SK-N-SH (cell line): ENCODE measurements around the gene MAML3. TPM values are rescaled to one million over a fixed set of nuclear protein-coding genes. Genes with fewer than 3 reads are reported as not detected.

Experiments
- CTCF ChIA-PET: fragments of 300-600, 350-600 bp; formaldehyde crosslinking; extraction: SDS; loops from one replicate; lab custom pipeline; 2021; lab: Yijun Ruan, JAX
- POLR2A ChIA-PET: fragments of 350-600 bp; sonication (Branson Sonifier 250); formaldehyde crosslinking; extraction: SDS; loops from one replicate; lab custom pipeline; 2020; ENCODE audit warnings: antibody characterized with exemption, inconsistent platforms; lab: Yijun Ruan, JAX
- DNase-seq: peaks from one replicate; pipeline ENCODE4 v3.0.0; 2012
- H2AFZ ChIP-seq: fragments of 200-600 bp; sonication (generic); 2 replicates; pipeline ENCODE4 v1.8.1; 2016; ENCODE audit warnings: antibody characterized with exemption, mild to moderate bottlenecking, low read depth
- H3F3A ChIP-seq: fragments of 200-600 bp; sonication (generic); replicated peaks from 2 replicates; pipeline ENCODE3; 2016; ENCODE audit warnings: antibody characterized with exemption, mild to moderate bottlenecking; ENCODE audit not compliant: insufficient read depth
- H3K27ac ChIP-seq, 2 experiments: fragments of 200-500 bp in 1 of 2; fragments of 200-600 bp in 1 of 2; sonication (Bioruptor generic) in 1 of 2; sonication (generic), shearing (Covaris generic) in 1 of 2; 2 replicates each; pipeline versions ENCODE4 v1.5.1 to v1.6.1; 2014 to 2016; ENCODE audit warnings: low read depth in 2 of 2, inconsistent platforms in 1 of 2, low read length in 1 of 2, mild to moderate bottlenecking in 1 of 2, mixed read lengths in 1 of 2
- H3K27me3 ChIP-seq: fragments of 200-600 bp; sonication (generic), shearing (Covaris generic); 2 replicates; pipeline ENCODE4 v1.6.1; 2016; ENCODE audit warnings: mixed run types; ENCODE audit not compliant: insufficient read depth
- H3K36me3 ChIP-seq, 2 experiments: fragments of 200-500 bp in 1 of 2; fragments of 200-600 bp in 1 of 2; sonication (Bioruptor generic) in 1 of 2; sonication (generic) in 1 of 2; replicated peaks in 1 of 2; 2 replicates each; pipeline versions ENCODE3 to v1.5.1; 2014 to 2016; ENCODE audit warnings: low read length in 1 of 2, mild to moderate bottlenecking in 1 of 2; ENCODE audit not compliant: insufficient read depth in 2 of 2, control insufficient read depth in 1 of 2
- H3K4me1 ChIP-seq, 2 experiments: fragments of 200-500 bp in 1 of 2; fragments of 200-600 bp in 1 of 2; sonication (Bioruptor generic) in 1 of 2; sonication (generic), shearing (Covaris generic) in 1 of 2; 2 replicates each; pipeline versions ENCODE4 v1.5.1 to v1.6.1; 2014 to 2016; ENCODE audit warnings: low read depth in 1 of 2, low read length in 1 of 2, mixed run types in 1 of 2; ENCODE audit not compliant: insufficient read depth in 2 of 2, control insufficient read depth in 1 of 2
- H3K4me2 ChIP-seq: fragments of 200-600 bp; sonication (generic), shearing (Covaris generic); 2 replicates; pipeline ENCODE4 v1.6.1; 2017; ENCODE audit warnings: mixed run types
- H3K4me3 ChIP-seq, 2 experiments: fragments of 200-500 bp in 1 of 2; fragments of 200-600 bp in 1 of 2; sonication (Bioruptor generic) in 1 of 2; sonication (generic), shearing (Covaris generic) in 1 of 2; 2 replicates each; pipeline versions ENCODE4 v1.5.1 to v1.8.1; 2014 to 2016; ENCODE audit warnings: low read depth in 2 of 2, inconsistent platforms in 1 of 2, low read length in 1 of 2, mild to moderate bottlenecking in 1 of 2, mixed read lengths in 1 of 2, moderate library complexity in 1 of 2
- H3K79me2 ChIP-seq: fragments of 200-600 bp; sonication (generic); 2 replicates; pipeline ENCODE4 v1.8.1; 2017; ENCODE audit warnings: mild to moderate bottlenecking; ENCODE audit not compliant: insufficient read depth
- H3K9ac ChIP-seq: fragments of 200-600 bp; sonication (generic); 2 replicates; pipeline ENCODE4 v1.6.1; 2017; ENCODE audit warnings: mixed run types
- H3K9me2 ChIP-seq: fragments of 200-600 bp; sonication (generic); 2 replicates; pipeline ENCODE4 v1.6.1; 2017; ENCODE audit warnings: mixed run types
- H3K9me3 ChIP-seq: fragments of 200-600 bp; sonication (generic); 2 replicates; pipeline ENCODE4 v1.6.1; 2017; ENCODE audit warnings: mixed run types, mild to moderate bottlenecking, moderate library complexity
- H4K20me1 ChIP-seq: fragments of 200-600 bp; sonication (generic); 2 replicates; pipeline ENCODE4 v1.6.1; 2017; ENCODE audit warnings: mild to moderate bottlenecking, mixed run types; ENCODE audit not compliant: insufficient read depth
- CHD2 ChIP-seq: fragments of 150-350 bp; IDR thresholded peaks from 2 replicates; pipeline ENCODE4 v1.6.1; 2018; ENCODE audit warnings: low read length; ENCODE audit not compliant: partially characterized antibody
- EZH2phosphoT487 ChIP-seq: fragments of 200-600 bp; sonication (generic); IDR thresholded peaks from 2 replicates; pipeline ENCODE4 v1.6.1; 2017; ENCODE audit warnings: low read depth, mixed run types, mild to moderate bottlenecking, antibody characterized with exemption, moderate library complexity, borderline replicate concordance
- POLR2AphosphoS5 ChIP-seq: IDR thresholded peaks from 2 replicates; pipeline ENCODE4 v1.6.1; 2012; ENCODE audit warnings: low read depth, low read length
- RAD21 ChIP-seq: IDR thresholded peaks from 2 replicates; pipeline ENCODE4 v1.6.1; 2012; ENCODE audit warnings: mild to moderate bottlenecking, low read length
- RCOR1 ChIP-seq: fragments of 150-350 bp; IDR thresholded peaks from 2 replicates; pipeline ENCODE4 v1.6.1; 2017; ENCODE audit warnings: antibody characterized with exemption, low read length
- RFX5 ChIP-seq: IDR thresholded peaks from 2 replicates; pipeline ENCODE4 v1.6.1; 2012; ENCODE audit warnings: mild to moderate bottlenecking, improper control_type of control experiment, low read length
- SMC3 ChIP-seq: IDR thresholded peaks from 2 replicates; pipeline ENCODE4 v1.6.1; 2012; ENCODE audit warnings: low read depth, low read length, improper control_type of control experiment
- USF1 ChIP-seq: IDR thresholded peaks from 2 replicates; pipeline ENCODE4 v1.4.0; 2012; ENCODE audit warnings: low read depth, borderline replicate concordance
- ZBTB33 ChIP-seq: IDR thresholded peaks from 2 replicates; pipeline ENCODE4 v1.4.0; 2012; ENCODE audit warnings: low read depth, borderline replicate concordance
- WGBS: methylation state at CpG from one replicate; pipeline ENCODE4 v1.1.6; 2017; ENCODE audit warnings: low lambda C conversion rate; 5-methylcytosine and 5-hydroxymethylcytosine counted together
- polyA plus RNA-seq, 3 experiments: library from polyadenylated mRNA; depleted of rRNA; stranded (reverse); fragments of >200 nt; gene quantifications; 2 replicates each; pipeline ENCODE4 v1.2.3, GENCODE V29; 2012
- TF ChIP-seq, protein P1 (sequence below): fragments of 200-600 bp; sonication (generic); IDR thresholded peaks from 2 replicates; pipeline ENCODE4 v1.6.1; 2017; ENCODE audit warnings: antibody characterized with exemption, mild to moderate bottlenecking, moderate library complexity

Gene MAML3
- polyA plus RNA-seq, 1 of the 3 experiments (the other 2 are of a cell fraction), result 5.3 TPM

- TF ChIP-seq CHD2 (no peak), RFX5 (no peak), RAD21 (no peak)
- TF ChIP-seq, all 33 proteins: peak for 0
- no peaks in the 10 kb centered on the region for H4K20me1 ChIP-seq
- peaks cover 3% of the 10 kb centered on the region for H3F3A ChIP-seq
- H3K79me2 ChIP-seq, result no peaks in the 10 kb centered on the region
- H3K9me3 ChIP-seq, result no peaks in the 10 kb centered on the region
- no peak for DNase-seq
- H3K27me3 ChIP-seq, result no peaks in the 10 kb centered on the region
- CTCF ChIA-PET, result interaction anchor here (0.5 to 2.2 kb wide), 5 partner anchors 17 to 490 kb away, joined by 3 to 12 read pairs (median 6); no protein-coding TSS in a partner anchor
- no peaks in the 10 kb centered on the region for H3K9me2 ChIP-seq
- peak overlapping the region; percentile 11 to 94; a peak in 3 of 4 replicates for H3K27ac ChIP-seq
- POLR2A ChIA-PET, result interaction anchor here (1.2 to 1.4 kb wide), 4 partner anchors 23 to 287 kb away, joined by 3 to 7 read pairs (median 4); no protein-coding TSS in a partner anchor
- 94% methylated on average over 5 of the region's 5 CpGs for WGBS
- no peak overlapping the region for H3K9ac ChIP-seq
- H3K4me1 ChIP-seq, result peaks cover 18 to 57% of the 10 kb centered on the region in 2 experiments; a peak in 3 of 4 replicates
- H3K36me3 ChIP-seq, result no peaks in the 10 kb centered on the region
- H2AFZ ChIP-seq, result no peak overlapping the region
- H3K4me2 ChIP-seq, result no peak overlapping the region
- no peak overlapping the region for H3K4me3 ChIP-seq
Measured at GRCh38 chr4:139762720-139763119, 391.3 kb downstream of the MAML3 start.

- TF ChIP-seq EZH2phosphoT487, result no peak
- peak; percentile 45 for TF ChIP-seq RAD21
- no peak for TF ChIP-seq POLR2AphosphoS5
- TF ChIP-seq ZBTB33, result no peak
- TF ChIP-seq, protein P1, sequence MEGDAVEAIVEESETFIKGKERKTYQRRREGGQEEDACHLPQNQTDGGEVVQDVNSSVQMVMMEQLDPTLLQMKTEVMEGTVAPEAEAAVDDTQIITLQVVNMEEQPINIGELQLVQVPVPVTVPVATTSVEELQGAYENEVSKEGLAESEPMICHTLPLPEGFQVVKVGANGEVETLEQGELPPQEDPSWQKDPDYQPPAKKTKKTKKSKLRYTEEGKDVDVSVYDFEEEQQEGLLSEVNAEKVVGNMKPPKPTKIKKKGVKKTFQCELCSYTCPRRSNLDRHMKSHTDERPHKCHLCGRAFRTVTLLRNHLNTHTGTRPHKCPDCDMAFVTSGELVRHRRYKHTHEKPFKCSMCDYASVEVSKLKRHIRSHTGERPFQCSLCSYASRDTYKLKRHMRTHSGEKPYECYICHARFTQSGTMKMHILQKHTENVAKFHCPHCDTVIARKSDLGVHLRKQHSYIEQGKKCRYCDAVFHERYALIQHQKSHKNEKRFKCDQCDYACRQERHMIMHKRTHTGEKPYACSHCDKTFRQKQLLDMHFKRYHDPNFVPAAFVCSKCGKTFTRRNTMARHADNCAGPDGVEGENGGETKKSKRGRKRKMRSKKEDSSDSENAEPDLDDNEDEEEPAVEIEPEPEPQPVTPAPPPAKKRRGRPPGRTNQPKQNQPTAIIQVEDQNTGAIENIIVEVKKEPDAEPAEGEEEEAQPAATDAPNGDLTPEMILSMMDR, result peak; percentile 45
- TF ChIP-seq RCOR1, result no peak
- 0 out of 2 replicates have a peak, but pooled peaks have one; percentile 20 for TF ChIP-seq SMC3
- TF ChIP-seq USF1, result no peak
- TF ChIP-seq CHD2, result no peak
- Histone ChIP-seq H3K27me3 (no peaks in the 10 kb centered on the region), H3K4me2 (no peak overlapping the region), H3K36me3 (no peaks in the 10 kb centered on the region), H3K79me2 (no peaks in the 10 kb centered on the region), H4K20me1 (no peaks in the 10 kb centered on the region), H3K9ac (no peak overlapping the region), H3K9me2 (no peaks in the 10 kb centered on the region), H3K27ac (peak overlapping the region in 1 of 2 experiments; percentile 94; a peak in 2 of 4 replicates), H3F3A (peaks cover 3% of the 10 kb centered on the region), H3K4me3 (no peak overlapping the region), H2AFZ (no peak overlapping the region), H3K4me1 (peaks cover 18 to 63% of the 10 kb centered on the region in 2 experiments; a peak in 3 of 4 replicates), H3K9me3 (no peaks in the 10 kb centered on the region)
- WGBS, result 65% methylated on average over 4 of the region's 4 CpGs
- ChIA-PET POLR2A (no interaction called here), CTCF (interaction anchor here (0.6 to 2.3 kb wide), 10 partner anchors 10 to 275 kb away, joined by 3 to 19 read pairs (median 4); no protein-coding TSS in a partner anchor)
- DNase-seq, result peak; percentile 32
Measured at GRCh38 chr4:139761461-139761860, 392.5 kb downstream of the MAML3 start.
